SK-N-SH (cell line): ENCODE results near the gene CD68. TPM values are rescaled to one million over a fixed set of nuclear protein-coding genes. Genes with fewer than 3 reads are reported as not detected.

Source experiments
- CTCF ChIA-PET: fragments of 300-600, 350-600 bp; formaldehyde crosslinking; extraction: SDS; loops from one replicate; lab custom pipeline; 2021; lab: Yijun Ruan, JAX
- POLR2A ChIA-PET: fragments of 350-600 bp; sonication (Branson Sonifier 250); formaldehyde crosslinking; extraction: SDS; loops from one replicate; lab custom pipeline; 2020; ENCODE audit warnings: antibody characterized with exemption, inconsistent platforms; lab: Yijun Ruan, JAX
- DNase-seq: peaks from one replicate; pipeline ENCODE4 v3.0.0; 2012
- H2AFZ ChIP-seq: fragments of 200-600 bp; sonication (generic); 2 replicates; pipeline ENCODE4 v1.8.1; 2016; ENCODE audit warnings: antibody characterized with exemption, mild to moderate bottlenecking, low read depth
- H3F3A ChIP-seq: fragments of 200-600 bp; sonication (generic); replicated peaks from 2 replicates; pipeline ENCODE3; 2016; ENCODE audit warnings: antibody characterized with exemption, mild to moderate bottlenecking; ENCODE audit not compliant: insufficient read depth
- H3K27ac ChIP-seq, 2 experiments: fragments of 200-500 bp in 1 of 2; fragments of 200-600 bp in 1 of 2; sonication (Bioruptor generic) in 1 of 2; sonication (generic), shearing (Covaris generic) in 1 of 2; 2 replicates each; pipeline versions ENCODE4 v1.5.1 to v1.6.1; 2014 to 2016; ENCODE audit warnings: low read depth in 2 of 2, inconsistent platforms in 1 of 2, low read length in 1 of 2, mild to moderate bottlenecking in 1 of 2, mixed read lengths in 1 of 2
- H3K27me3 ChIP-seq: fragments of 200-600 bp; sonication (generic), shearing (Covaris generic); 2 replicates; pipeline ENCODE4 v1.6.1; 2016; ENCODE audit warnings: mixed run types; ENCODE audit not compliant: insufficient read depth
- H3K36me3 ChIP-seq, 2 experiments: fragments of 200-500 bp in 1 of 2; fragments of 200-600 bp in 1 of 2; sonication (Bioruptor generic) in 1 of 2; sonication (generic) in 1 of 2; replicated peaks in 1 of 2; 2 replicates each; pipeline versions ENCODE3 to v1.5.1; 2014 to 2016; ENCODE audit warnings: low read length in 1 of 2, mild to moderate bottlenecking in 1 of 2; ENCODE audit not compliant: insufficient read depth in 2 of 2, control insufficient read depth in 1 of 2
- H3K4me1 ChIP-seq, 2 experiments: fragments of 200-500 bp in 1 of 2; fragments of 200-600 bp in 1 of 2; sonication (Bioruptor generic) in 1 of 2; sonication (generic), shearing (Covaris generic) in 1 of 2; 2 replicates each; pipeline versions ENCODE4 v1.5.1 to v1.6.1; 2014 to 2016; ENCODE audit warnings: low read depth in 1 of 2, low read length in 1 of 2, mixed run types in 1 of 2; ENCODE audit not compliant: insufficient read depth in 2 of 2, control insufficient read depth in 1 of 2
- H3K4me2 ChIP-seq: fragments of 200-600 bp; sonication (generic), shearing (Covaris generic); 2 replicates; pipeline ENCODE4 v1.6.1; 2017; ENCODE audit warnings: mixed run types
- H3K4me3 ChIP-seq, 2 experiments: fragments of 200-500 bp in 1 of 2; fragments of 200-600 bp in 1 of 2; sonication (Bioruptor generic) in 1 of 2; sonication (generic), shearing (Covaris generic) in 1 of 2; 2 replicates each; pipeline versions ENCODE4 v1.5.1 to v1.8.1; 2014 to 2016; ENCODE audit warnings: low read depth in 2 of 2, inconsistent platforms in 1 of 2, low read length in 1 of 2, mild to moderate bottlenecking in 1 of 2, mixed read lengths in 1 of 2, moderate library complexity in 1 of 2
- H3K79me2 ChIP-seq: fragments of 200-600 bp; sonication (generic); 2 replicates; pipeline ENCODE4 v1.8.1; 2017; ENCODE audit warnings: mild to moderate bottlenecking; ENCODE audit not compliant: insufficient read depth
- H3K9ac ChIP-seq: fragments of 200-600 bp; sonication (generic); 2 replicates; pipeline ENCODE4 v1.6.1; 2017; ENCODE audit warnings: mixed run types
- H3K9me2 ChIP-seq: fragments of 200-600 bp; sonication (generic); 2 replicates; pipeline ENCODE4 v1.6.1; 2017; ENCODE audit warnings: mixed run types
- H3K9me3 ChIP-seq: fragments of 200-600 bp; sonication (generic); 2 replicates; pipeline ENCODE4 v1.6.1; 2017; ENCODE audit warnings: mixed run types, mild to moderate bottlenecking, moderate library complexity
- H4K20me1 ChIP-seq: fragments of 200-600 bp; sonication (generic); 2 replicates; pipeline ENCODE4 v1.6.1; 2017; ENCODE audit warnings: mild to moderate bottlenecking, mixed run types; ENCODE audit not compliant: insufficient read depth
- CHD2 ChIP-seq: fragments of 150-350 bp; IDR thresholded peaks from 2 replicates; pipeline ENCODE4 v1.6.1; 2018; ENCODE audit warnings: low read length; ENCODE audit not compliant: partially characterized antibody
- ELF1 ChIP-seq: IDR thresholded peaks from 2 replicates; pipeline ENCODE4 v1.4.0; 2012
- EP300 ChIP-seq, 2 experiments: IDR thresholded peaks; 2 replicates each; pipeline versions ENCODE4 v1.4.0 to v1.6.1; 2012; ENCODE audit warnings: borderline replicate concordance in 1 of 2, low read depth in 1 of 2, low read length in 1 of 2
- EZH2phosphoT487 ChIP-seq: fragments of 200-600 bp; sonication (generic); IDR thresholded peaks from 2 replicates; pipeline ENCODE4 v1.6.1; 2017; ENCODE audit warnings: low read depth, mixed run types, mild to moderate bottlenecking, antibody characterized with exemption, moderate library complexity, borderline replicate concordance
- FOSL2 ChIP-seq: IDR thresholded peaks from 2 replicates; pipeline ENCODE4 v1.4.0; 2012; ENCODE audit warnings: low read depth, mild to moderate bottlenecking, moderate library complexity, borderline replicate concordance
- GABPA ChIP-seq: IDR thresholded peaks from 2 replicates; pipeline ENCODE4 v1.4.0; 2012; ENCODE audit warnings: low read depth, mild to moderate bottlenecking
- GATA2 ChIP-seq: sonication (generic); formaldehyde crosslinking; IDR thresholded peaks from 2 replicates; pipeline ENCODE4 v1.5.0; 2020; ENCODE audit warnings: mild to moderate bottlenecking, missing genetic modification reagents
- JUND ChIP-seq: IDR thresholded peaks from 2 replicates; pipeline ENCODE4 v1.4.0; 2012
- MEF2A ChIP-seq: IDR thresholded peaks from 2 replicates; pipeline ENCODE4 v1.4.0; 2012; ENCODE audit warnings: low read depth, borderline replicate concordance
- NFIC ChIP-seq: IDR thresholded peaks from 2 replicates; pipeline ENCODE4 v1.4.0; 2012; ENCODE audit warnings: borderline replicate concordance
- RAD21 ChIP-seq: IDR thresholded peaks from 2 replicates; pipeline ENCODE4 v1.6.1; 2012; ENCODE audit warnings: mild to moderate bottlenecking, low read length
- RCOR1 ChIP-seq: fragments of 150-350 bp; IDR thresholded peaks from 2 replicates; pipeline ENCODE4 v1.6.1; 2017; ENCODE audit warnings: antibody characterized with exemption, low read length
- RFX5 ChIP-seq: IDR thresholded peaks from 2 replicates; pipeline ENCODE4 v1.6.1; 2012; ENCODE audit warnings: mild to moderate bottlenecking, improper control_type of control experiment, low read length
- RXRA ChIP-seq: IDR thresholded peaks from 2 replicates; pipeline ENCODE4 v1.4.0; 2012; ENCODE audit warnings: low read depth, mild to moderate bottlenecking, borderline replicate concordance
- SIN3A ChIP-seq: IDR thresholded peaks from 2 replicates; pipeline ENCODE4 v1.6.1; 2012; ENCODE audit warnings: low read depth, mild to moderate bottlenecking, low read length, moderate library complexity, borderline replicate concordance
- SMC3 ChIP-seq: IDR thresholded peaks from 2 replicates; pipeline ENCODE4 v1.6.1; 2012; ENCODE audit warnings: low read depth, low read length, improper control_type of control experiment
- TAF1 ChIP-seq: IDR thresholded peaks from 2 replicates; pipeline ENCODE4 v1.6.1; 2012; ENCODE audit warnings: low read depth, mild to moderate bottlenecking, low read length, moderate library complexity, borderline replicate concordance
- TEAD4 ChIP-seq: IDR thresholded peaks from 2 replicates; pipeline ENCODE4 v1.4.0; 2012; ENCODE audit warnings: mild to moderate bottlenecking, borderline replicate concordance; ENCODE audit not compliant: insufficient read depth
- YY1 ChIP-seq: IDR thresholded peaks from 2 replicates; pipeline ENCODE4 v1.4.0; 2012; ENCODE audit warnings: low read depth, mild to moderate bottlenecking
- WGBS: methylation state at CpG from one replicate; pipeline ENCODE4 v1.1.6; 2017; ENCODE audit warnings: low lambda C conversion rate; 5-methylcytosine and 5-hydroxymethylcytosine counted together
- polyA plus RNA-seq, 3 experiments: library from polyadenylated mRNA; depleted of rRNA; stranded (reverse); fragments of >200 nt; gene quantifications; 2 replicates each; pipeline ENCODE4 v1.2.3, GENCODE V29; 2012
- TF ChIP-seq, protein P1 (sequence below): IDR thresholded peaks from 2 replicates; pipeline ENCODE4; 2012
- TF ChIP-seq, protein P2 (sequence below): IDR thresholded peaks from 2 replicates; pipeline ENCODE4 v1.4.0; 2012; ENCODE audit warnings: low read depth
- TF ChIP-seq, protein P3 (sequence below): IDR thresholded peaks from 2 replicates; pipeline ENCODE4 v1.6.1; 2012; ENCODE audit warnings: mild to moderate bottlenecking, low read depth, low read length, moderate library complexity
- TF ChIP-seq, protein P4 (sequence below): fragments of 200-600 bp; sonication (generic); IDR thresholded peaks from 2 replicates; pipeline ENCODE4 v1.6.1; 2017; ENCODE audit warnings: antibody characterized with exemption, mild to moderate bottlenecking, moderate library complexity

The CD68 gene, protein sequence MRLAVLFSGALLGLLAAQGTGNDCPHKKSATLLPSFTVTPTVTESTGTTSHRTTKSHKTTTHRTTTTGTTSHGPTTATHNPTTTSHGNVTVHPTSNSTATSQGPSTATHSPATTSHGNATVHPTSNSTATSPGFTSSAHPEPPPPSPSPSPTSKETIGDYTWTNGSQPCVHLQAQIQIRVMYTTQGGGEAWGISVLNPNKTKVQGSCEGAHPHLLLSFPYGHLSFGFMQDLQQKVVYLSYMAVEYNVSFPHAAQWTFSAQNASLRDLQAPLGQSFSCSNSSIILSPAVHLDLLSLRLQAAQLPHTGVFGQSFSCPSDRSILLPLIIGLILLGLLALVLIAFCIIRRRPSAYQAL
- polyA plus RNA-seq (2012; rRNA removed): 34.6 and 62.4 TPM in 2 replicates
- polyA plus RNA-seq (2012; cell fraction: cytosol; rRNA removed): 22.0 and 35.5 TPM in 2 replicates
- 2.4 and 3.1 TPM in 2 replicates for polyA plus RNA-seq (2012; cell fraction: nucleus; rRNA removed)

- peak; percentile 58 for DNase-seq
- Histone ChIP-seq H3F3A (peaks cover 56% of the 10 kb centered on the region), H3K4me3 (peak within 1 kb of the TSS in 1 of 2 experiments; percentile 2; a peak in 1 of 4 replicates), H3K9me2 (no peaks in the 10 kb centered on the region), H3K4me1 (peaks cover 37 to 39% of the 10 kb centered on the region in 2 experiments), H3K27me3 (no peaks in the 10 kb centered on the region), H3K9ac (peak within 1 kb of the TSS; percentile 45; the same call in 1 of the 2 replicates), H3K4me2 (peak within 1 kb of the TSS; percentile 23; the same call in 1 of the 2 replicates), H2AFZ (no peak within 1 kb of the TSS), H3K9me3 (no peaks in the 10 kb centered on the region), H3K36me3 (peaks cover 48% of the 10 kb centered on the region in 2 experiments), H4K20me1 (peaks cover 49% of the 10 kb centered on the region), H3K79me2 (peaks cover 72% of the 10 kb centered on the region), H3K27ac (peak within 1 kb of the TSS; percentile 12 to 79)
- CTCF ChIA-PET: interaction anchor here (1.2 to 2.5 kb wide), 3 partner anchors 10 to 109 kb away, joined by 3 to 18 read pairs (median 10); partner anchors contain the start of genes SOX15, TP53 and WRAP53
- 22% methylated on average over 7 of the region's 7 CpGs for WGBS
- POLR2A ChIA-PET: interaction anchor here (0.6 to 2.4 kb wide), 4 partner anchors 8 to 62 kb away, joined by 3 to 5 read pairs (median 3); partner anchors contain the start of gene FXR2
- TF ChIP-seq, protein P1, sequence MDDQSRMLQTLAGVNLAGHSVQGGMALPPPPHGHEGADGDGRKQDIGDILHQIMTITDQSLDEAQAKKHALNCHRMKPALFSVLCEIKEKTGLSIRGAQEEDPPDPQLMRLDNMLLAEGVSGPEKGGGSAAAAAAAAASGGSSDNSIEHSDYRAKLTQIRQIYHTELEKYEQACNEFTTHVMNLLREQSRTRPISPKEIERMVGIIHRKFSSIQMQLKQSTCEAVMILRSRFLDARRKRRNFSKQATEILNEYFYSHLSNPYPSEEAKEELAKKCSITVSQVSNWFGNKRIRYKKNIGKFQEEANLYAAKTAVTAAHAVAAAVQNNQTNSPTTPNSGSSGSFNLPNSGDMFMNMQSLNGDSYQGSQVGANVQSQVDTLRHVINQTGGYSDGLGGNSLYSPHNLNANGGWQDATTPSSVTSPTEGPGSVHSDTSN: peak; percentile 66
- no peak for TF ChIP-seq YY1
- no peak for TF ChIP-seq MEF2A
- TF ChIP-seq, protein P2, sequence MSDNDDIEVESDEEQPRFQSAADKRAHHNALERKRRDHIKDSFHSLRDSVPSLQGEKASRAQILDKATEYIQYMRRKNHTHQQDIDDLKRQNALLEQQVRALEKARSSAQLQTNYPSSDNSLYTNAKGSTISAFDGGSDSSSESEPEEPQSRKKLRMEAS: peak; percentile 73
- TF ChIP-seq CHD2: peak; percentile 63
- no peak for TF ChIP-seq GATA2 (CRISPR knock-in tag)
- no peak for TF ChIP-seq RAD21
- TF ChIP-seq, protein P3, sequence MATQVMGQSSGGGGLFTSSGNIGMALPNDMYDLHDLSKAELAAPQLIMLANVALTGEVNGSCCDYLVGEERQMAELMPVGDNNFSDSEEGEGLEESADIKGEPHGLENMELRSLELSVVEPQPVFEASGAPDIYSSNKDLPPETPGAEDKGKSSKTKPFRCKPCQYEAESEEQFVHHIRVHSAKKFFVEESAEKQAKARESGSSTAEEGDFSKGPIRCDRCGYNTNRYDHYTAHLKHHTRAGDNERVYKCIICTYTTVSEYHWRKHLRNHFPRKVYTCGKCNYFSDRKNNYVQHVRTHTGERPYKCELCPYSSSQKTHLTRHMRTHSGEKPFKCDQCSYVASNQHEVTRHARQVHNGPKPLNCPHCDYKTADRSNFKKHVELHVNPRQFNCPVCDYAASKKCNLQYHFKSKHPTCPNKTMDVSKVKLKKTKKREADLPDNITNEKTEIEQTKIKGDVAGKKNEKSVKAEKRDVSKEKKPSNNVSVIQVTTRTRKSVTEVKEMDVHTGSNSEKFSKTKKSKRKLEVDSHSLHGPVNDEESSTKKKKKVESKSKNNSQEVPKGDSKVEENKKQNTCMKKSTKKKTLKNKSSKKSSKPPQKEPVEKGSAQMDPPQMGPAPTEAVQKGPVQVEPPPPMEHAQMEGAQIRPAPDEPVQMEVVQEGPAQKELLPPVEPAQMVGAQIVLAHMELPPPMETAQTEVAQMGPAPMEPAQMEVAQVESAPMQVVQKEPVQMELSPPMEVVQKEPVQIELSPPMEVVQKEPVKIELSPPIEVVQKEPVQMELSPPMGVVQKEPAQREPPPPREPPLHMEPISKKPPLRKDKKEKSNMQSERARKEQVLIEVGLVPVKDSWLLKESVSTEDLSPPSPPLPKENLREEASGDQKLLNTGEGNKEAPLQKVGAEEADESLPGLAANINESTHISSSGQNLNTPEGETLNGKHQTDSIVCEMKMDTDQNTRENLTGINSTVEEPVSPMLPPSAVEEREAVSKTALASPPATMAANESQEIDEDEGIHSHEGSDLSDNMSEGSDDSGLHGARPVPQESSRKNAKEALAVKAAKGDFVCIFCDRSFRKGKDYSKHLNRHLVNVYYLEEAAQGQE: peak; percentile 39; the same call in 1 of the 2 replicates
- TF ChIP-seq EZH2phosphoT487: no peak
- TF ChIP-seq FOSL2: peak; percentile 71; the same call in 1 of the 2 replicates
- TF ChIP-seq GABPA: peak; percentile 66
- peak; percentile 54; the same call in 1 of the 2 replicates for TF ChIP-seq TAF1
- no peak for TF ChIP-seq RXRA
- TF ChIP-seq JUND: peak; percentile 65
- TF ChIP-seq ELF1: peak; percentile 47; the same call in 1 of the 2 replicates
- peak in 1 of 2 experiments; percentile 18; a peak in 1 of 4 replicates for TF ChIP-seq EP300 (IDR thresholded peaks at IDR 0.05; ENCODE audit: borderline replicate concordance in 1 of 2, low read depth in 1 of 2, low read length in 1 of 2)
- no peak for TF ChIP-seq RCOR1
- TF ChIP-seq RFX5: no peak
- TF ChIP-seq TEAD4: no peak
- no peak for TF ChIP-seq SMC3
- TF ChIP-seq SIN3A: peak; percentile 99
- TF ChIP-seq, protein P4, sequence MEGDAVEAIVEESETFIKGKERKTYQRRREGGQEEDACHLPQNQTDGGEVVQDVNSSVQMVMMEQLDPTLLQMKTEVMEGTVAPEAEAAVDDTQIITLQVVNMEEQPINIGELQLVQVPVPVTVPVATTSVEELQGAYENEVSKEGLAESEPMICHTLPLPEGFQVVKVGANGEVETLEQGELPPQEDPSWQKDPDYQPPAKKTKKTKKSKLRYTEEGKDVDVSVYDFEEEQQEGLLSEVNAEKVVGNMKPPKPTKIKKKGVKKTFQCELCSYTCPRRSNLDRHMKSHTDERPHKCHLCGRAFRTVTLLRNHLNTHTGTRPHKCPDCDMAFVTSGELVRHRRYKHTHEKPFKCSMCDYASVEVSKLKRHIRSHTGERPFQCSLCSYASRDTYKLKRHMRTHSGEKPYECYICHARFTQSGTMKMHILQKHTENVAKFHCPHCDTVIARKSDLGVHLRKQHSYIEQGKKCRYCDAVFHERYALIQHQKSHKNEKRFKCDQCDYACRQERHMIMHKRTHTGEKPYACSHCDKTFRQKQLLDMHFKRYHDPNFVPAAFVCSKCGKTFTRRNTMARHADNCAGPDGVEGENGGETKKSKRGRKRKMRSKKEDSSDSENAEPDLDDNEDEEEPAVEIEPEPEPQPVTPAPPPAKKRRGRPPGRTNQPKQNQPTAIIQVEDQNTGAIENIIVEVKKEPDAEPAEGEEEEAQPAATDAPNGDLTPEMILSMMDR: no peak
- TF ChIP-seq NFIC: peak; percentile 31; the same call in 1 of the 2 replicates
Observed at GRCh38 chr17:7579001-7579833, at the start of gene CD68. TSS of gene CD68 (plus strand) at chr17:7579638. CDS start at chr17:7579678, 40 bp downstream.
